DOHH2 (cell line): Measurements from ENCODE around the gene SSBP3.

Experiments used
- H3F3A ChIP-seq: fragments of 200-600 bp; sonication (generic), shearing (Covaris generic); 2 replicates; pipeline ENCODE4 v1.6.0; 2016; ENCODE audit warnings: antibody characterized with exemption, mild to moderate bottlenecking; ENCODE audit not compliant: control insufficient read depth, insufficient read depth
- H3K27ac ChIP-seq: fragments of 200-600 bp; sonication (generic); 2 replicates; pipeline ENCODE4 v1.5.1; 2014; ENCODE audit warnings: low read depth, mild to moderate bottlenecking, low read length, moderate library complexity
- H3K27me3 ChIP-seq: fragments of 200-600 bp; sonication (generic); 2 replicates; pipeline ENCODE4 v1.6.1; 2014; ENCODE audit warnings: mild to moderate bottlenecking, low read length, mixed read lengths; ENCODE audit not compliant: control insufficient read depth
- H3K36me3 ChIP-seq: fragments of 200-600 bp; sonication (generic); 2 replicates; pipeline ENCODE4 v1.6.1; 2014; ENCODE audit warnings: mild to moderate bottlenecking, low read length, moderate library complexity, mixed read lengths; ENCODE audit not compliant: control insufficient read depth
- H3K4me1 ChIP-seq: fragments of 200-600 bp; sonication (generic); 2 replicates; pipeline ENCODE4 v1.6.1; 2014; ENCODE audit warnings: mild to moderate bottlenecking, low read length, mixed read lengths; ENCODE audit not compliant: control insufficient read depth
- H3K4me2 ChIP-seq: fragments of 200-600 bp; sonication (generic); 2 replicates; pipeline ENCODE4 v1.6.0; 2014; ENCODE audit warnings: mild to moderate bottlenecking, low read length, moderate library complexity
- H3K4me3 ChIP-seq: fragments of 200-600 bp; sonication (generic); 2 replicates; pipeline ENCODE4 v1.5.1; 2014; ENCODE audit warnings: mild to moderate bottlenecking, low read length, mixed read lengths
- H3K79me2 ChIP-seq: fragments of 200-600 bp; sonication (generic); 2 replicates; pipeline ENCODE4 v1.6.1; 2014; ENCODE audit warnings: mild to moderate bottlenecking, low read length, mixed read lengths; ENCODE audit not compliant: control insufficient read depth
- H3K9me2 ChIP-seq: fragments of 200-600 bp; sonication (generic); replicated peaks from 2 replicates; pipeline ENCODE4 v1.6.1; 2014; ENCODE audit warnings: mild to moderate bottlenecking, low read length, mixed read lengths; ENCODE audit not compliant: control insufficient read depth
- H3K9me3 ChIP-seq: fragments of 200-600 bp; sonication (generic); 2 replicates; pipeline ENCODE4 v1.6.1; 2014; ENCODE audit warnings: antibody characterized with exemption, low read length, mixed read lengths; ENCODE audit not compliant: control insufficient read depth, insufficient read depth
- H4K20me1 ChIP-seq: fragments of 200-600 bp; sonication (generic); 2 replicates; pipeline ENCODE4 v1.6.0; 2014; ENCODE audit warnings: low read depth, mild to moderate bottlenecking, antibody characterized with exemption, low read length, moderate library complexity; ENCODE audit not compliant: control insufficient read depth, insufficient read depth
- CTCF ChIP-seq: fragments of 200-600 bp; sonication (generic); IDR thresholded peaks from one replicate; pipeline ENCODE4 v1.5.1; 2014; ENCODE audit warnings: antibody characterized with exemption, mild to moderate bottlenecking, low read depth, low read length; ENCODE audit not compliant: poor library complexity, severe bottlenecking
- EZH2phosphoT487 ChIP-seq: fragments of 200-600 bp; sonication (generic); IDR thresholded peaks from 2 replicates; pipeline ENCODE4 v1.6.1; 2017; ENCODE audit warnings: borderline replicate concordance, mild to moderate bottlenecking, antibody characterized with exemption, low read length, moderate library complexity, mixed read lengths

The SSBP3 gene

GRCh38 chr1:54337928-54338327 is 68.3 kb downstream of the SSBP3 start:
- H3K4me2 ChIP-seq, result peak overlapping the region; percentile 37
- no peaks in the 10 kb centered on the region for H3K9me2 ChIP-seq
- H3K9me3 ChIP-seq, result no peaks in the 10 kb centered on the region
- H3K27me3 ChIP-seq, result no peaks in the 10 kb centered on the region
- H3K4me3 ChIP-seq, result no peak overlapping the region
- TF ChIP-seq CTCF (no peak), EZH2phosphoT487 (no peak)
- H4K20me1 ChIP-seq, result no peaks in the 10 kb centered on the region
- no peaks in the 10 kb centered on the region for H3K36me3 ChIP-seq
- H3K79me2 ChIP-seq, result no peaks in the 10 kb centered on the region
- no peak overlapping the region for H3K27ac ChIP-seq
- no peaks in the 10 kb centered on the region for H3F3A ChIP-seq
- peaks cover 9% of the 10 kb centered on the region for H3K4me1 ChIP-seq

GRCh38 chr1:54337034-54337433 is 69.2 kb downstream of the SSBP3 start:
- H3K9me2 ChIP-seq, result no peaks in the 10 kb centered on the region
- H3K79me2 ChIP-seq, result no peaks in the 10 kb centered on the region
- no peaks in the 10 kb centered on the region for H3F3A ChIP-seq
- no peak overlapping the region for H3K27ac ChIP-seq
- H4K20me1 ChIP-seq, result no peaks in the 10 kb centered on the region
- no peaks in the 10 kb centered on the region for H3K36me3 ChIP-seq
- H3K4me1 ChIP-seq, result peaks cover 10% of the 10 kb centered on the region
- H3K9me3 ChIP-seq, result no peaks in the 10 kb centered on the region
- no peaks in the 10 kb centered on the region for H3K27me3 ChIP-seq
- H3K4me3 ChIP-seq, result no peak overlapping the region
- TF ChIP-seq EZH2phosphoT487 (no peak), CTCF (no peak)
- no peak overlapping the region for H3K4me2 ChIP-seq

DNA sequence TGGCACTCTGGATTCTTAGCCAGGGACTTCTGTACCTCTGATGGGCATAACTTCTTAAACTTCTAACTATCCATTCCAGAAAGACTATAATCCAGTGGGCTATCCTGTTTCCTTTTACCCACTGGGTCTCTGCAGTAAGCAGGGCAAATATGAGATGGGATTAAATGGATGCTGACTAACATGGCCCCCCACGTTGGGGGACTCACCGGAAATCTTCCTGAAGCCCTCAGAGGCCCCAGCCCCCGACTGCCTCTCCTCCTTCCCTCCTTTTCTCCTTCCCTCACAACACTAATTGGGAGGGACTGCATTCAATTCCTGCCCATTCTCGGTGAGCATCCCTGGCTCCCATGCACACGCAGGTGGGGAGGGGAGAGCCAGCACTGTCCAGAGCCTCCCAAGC is 70.1 kb downstream of the SSBP3 start:
- no peak overlapping the region for H3K27ac ChIP-seq

More for the DNA sequence above, 70.1 kb downstream of the SSBP3 start:
- no peaks in the 10 kb centered on the region for H3K27me3 ChIP-seq
- H3K4me3 ChIP-seq, result no peak overlapping the region
- no peaks in the 10 kb centered on the region for H3K36me3 ChIP-seq
- H3K4me2 ChIP-seq, result no peak overlapping the region
- H3F3A ChIP-seq, result no peaks in the 10 kb centered on the region
- peaks cover 20% of the 10 kb centered on the region for H3K4me1 ChIP-seq
- no peak for TF ChIP-seq CTCF
- no peak for TF ChIP-seq EZH2phosphoT487
- no peaks in the 10 kb centered on the region for H3K9me3 ChIP-seq
- no peaks in the 10 kb centered on the region for H3K79me2 ChIP-seq
- no peaks in the 10 kb centered on the region for H3K9me2 ChIP-seq
- no peaks in the 10 kb centered on the region for H4K20me1 ChIP-seq
